Osteocyte (in vitro differentiated cells): Measurements from ENCODE around the gene KCNC3. TPM values are rescaled to one million over a fixed set of nuclear protein-coding genes. Genes with fewer than 3 reads are reported as not detected.

Source experiments
- DNase-seq: peaks from one replicate; pipeline ENCODE4 v3.0.0; 2021; ENCODE audit warnings: mixed read lengths; ENCODE audit not compliant: unreplicated experiment; ENCODE audit errors: extremely low spot score
- H3K27ac Mint-ChIP-seq: one replicate; pipeline ENCODE4 v1.8.0; 2021; ENCODE audit warnings: mild to moderate bottlenecking, mixed read lengths; ENCODE audit not compliant: unreplicated experiment
- H3K27me3 Mint-ChIP-seq: one replicate; pipeline ENCODE4 v1.8.0; 2021; ENCODE audit warnings: mixed read lengths; ENCODE audit not compliant: unreplicated experiment
- H3K36me3 Mint-ChIP-seq: one replicate; pipeline ENCODE4 v1.8.0; 2021; ENCODE audit warnings: mixed read lengths; ENCODE audit not compliant: unreplicated experiment
- H3K4me1 Mint-ChIP-seq: one replicate; pipeline ENCODE4 v1.8.0; 2021; ENCODE audit warnings: mixed read lengths; ENCODE audit not compliant: unreplicated experiment
- H3K4me3 Mint-ChIP-seq: one replicate; pipeline ENCODE4 v1.8.0; 2021; ENCODE audit warnings: mild to moderate bottlenecking, moderate library complexity, mixed read lengths; ENCODE audit not compliant: unreplicated experiment
- H3K9me3 Mint-ChIP-seq: one replicate; pipeline ENCODE4 v1.8.0; 2021; ENCODE audit warnings: mixed read lengths; ENCODE audit not compliant: unreplicated experiment
- total RNA-seq: library from RNA; stranded (reverse); gene quantifications from 2 replicates; pipeline ENCODE4 v1.2.1, GENCODE V29; 2021
- TF ChIP-seq, protein P1 (sequence below): fragments of 200-600 bp; sonication (generic); IDR thresholded peaks from 2 replicates; pipeline ENCODE4 v1.5.0; 2021; ENCODE audit warnings: antibody characterized with exemption, mild to moderate bottlenecking, moderate library complexity

The KCNC3 gene
- total RNA-seq, 1 donor from 2014 or later: 1.2 TPM

DNA sequence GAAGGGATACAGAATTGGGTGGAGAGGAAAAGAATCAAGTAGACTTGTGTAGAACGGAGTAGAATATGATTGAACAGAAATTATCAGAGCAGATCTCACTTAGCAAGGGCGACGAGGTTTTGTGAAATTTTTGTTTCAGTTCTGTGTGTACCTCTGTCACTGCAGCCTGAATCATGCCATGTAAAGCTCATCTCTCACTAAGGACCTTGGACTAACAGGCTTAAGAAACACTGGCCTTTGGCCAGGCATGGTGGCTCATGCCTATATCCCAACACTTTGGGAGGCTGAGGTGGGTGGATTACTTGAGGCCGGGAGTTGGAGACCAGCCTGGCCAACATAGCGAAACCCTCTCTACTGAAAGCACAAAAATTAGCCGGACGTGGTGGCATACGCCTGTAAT lies 63.1 kb downstream of the KCNC3 start:
- H3K9me3 Mint-ChIP-seq: no peaks in the 10 kb centered on the region
- no peak for DNase-seq
- no peaks in the 10 kb centered on the region for H3K36me3 Mint-ChIP-seq
- H3K4me3 Mint-ChIP-seq: no peak overlapping the region
- TF ChIP-seq, protein P1, sequence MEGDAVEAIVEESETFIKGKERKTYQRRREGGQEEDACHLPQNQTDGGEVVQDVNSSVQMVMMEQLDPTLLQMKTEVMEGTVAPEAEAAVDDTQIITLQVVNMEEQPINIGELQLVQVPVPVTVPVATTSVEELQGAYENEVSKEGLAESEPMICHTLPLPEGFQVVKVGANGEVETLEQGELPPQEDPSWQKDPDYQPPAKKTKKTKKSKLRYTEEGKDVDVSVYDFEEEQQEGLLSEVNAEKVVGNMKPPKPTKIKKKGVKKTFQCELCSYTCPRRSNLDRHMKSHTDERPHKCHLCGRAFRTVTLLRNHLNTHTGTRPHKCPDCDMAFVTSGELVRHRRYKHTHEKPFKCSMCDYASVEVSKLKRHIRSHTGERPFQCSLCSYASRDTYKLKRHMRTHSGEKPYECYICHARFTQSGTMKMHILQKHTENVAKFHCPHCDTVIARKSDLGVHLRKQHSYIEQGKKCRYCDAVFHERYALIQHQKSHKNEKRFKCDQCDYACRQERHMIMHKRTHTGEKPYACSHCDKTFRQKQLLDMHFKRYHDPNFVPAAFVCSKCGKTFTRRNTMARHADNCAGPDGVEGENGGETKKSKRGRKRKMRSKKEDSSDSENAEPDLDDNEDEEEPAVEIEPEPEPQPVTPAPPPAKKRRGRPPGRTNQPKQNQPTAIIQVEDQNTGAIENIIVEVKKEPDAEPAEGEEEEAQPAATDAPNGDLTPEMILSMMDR: no peak
- H3K4me1 Mint-ChIP-seq: no peaks in the 10 kb centered on the region
- H3K27me3 Mint-ChIP-seq: no peaks in the 10 kb centered on the region
- no peak overlapping the region for H3K27ac Mint-ChIP-seq

DNA sequence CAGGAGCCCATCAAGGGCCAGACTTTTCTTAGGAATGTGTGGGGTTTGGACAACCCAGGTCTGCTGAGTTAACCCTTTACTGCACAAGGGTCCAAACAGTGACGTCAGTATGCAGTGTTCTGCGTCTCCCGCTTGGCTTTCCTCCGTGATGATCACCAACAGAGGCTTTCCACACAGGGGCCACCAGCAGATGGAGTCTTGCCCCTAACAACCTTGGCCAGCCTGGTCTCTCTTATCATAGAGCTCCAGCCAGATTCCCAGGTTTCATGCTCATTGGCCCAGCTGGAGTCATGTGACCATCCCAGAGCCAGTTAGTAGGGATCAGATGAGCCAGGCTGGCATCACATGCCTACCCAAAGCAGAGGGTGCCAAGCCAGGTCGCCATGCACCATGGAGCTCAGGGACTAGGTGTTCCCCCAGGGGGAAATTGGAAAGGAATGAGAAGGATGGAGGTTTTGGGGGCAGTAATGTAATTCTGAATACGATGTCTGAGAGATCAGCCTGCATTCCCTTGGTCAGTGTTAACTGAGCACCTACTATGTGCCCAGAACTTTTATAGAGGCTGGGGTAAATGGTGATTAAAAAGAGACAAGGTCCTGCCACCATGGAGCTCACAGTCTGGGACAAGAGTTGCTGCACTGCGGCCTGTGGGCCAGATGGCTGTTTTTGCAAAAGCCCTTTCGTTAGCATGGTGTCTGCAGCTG lies 64.5 kb downstream of the KCNC3 start:
- TF ChIP-seq, protein P1: no peak
- Mint-ChIP-seq H3K27ac (no peak overlapping the region), H3K36me3 (no peaks in the 10 kb centered on the region), H3K4me3 (no peak overlapping the region), H3K9me3 (no peaks in the 10 kb centered on the region), H3K4me1 (no peaks in the 10 kb centered on the region), H3K27me3 (no peaks in the 10 kb centered on the region)
- DNase-seq: no peak

DNA sequence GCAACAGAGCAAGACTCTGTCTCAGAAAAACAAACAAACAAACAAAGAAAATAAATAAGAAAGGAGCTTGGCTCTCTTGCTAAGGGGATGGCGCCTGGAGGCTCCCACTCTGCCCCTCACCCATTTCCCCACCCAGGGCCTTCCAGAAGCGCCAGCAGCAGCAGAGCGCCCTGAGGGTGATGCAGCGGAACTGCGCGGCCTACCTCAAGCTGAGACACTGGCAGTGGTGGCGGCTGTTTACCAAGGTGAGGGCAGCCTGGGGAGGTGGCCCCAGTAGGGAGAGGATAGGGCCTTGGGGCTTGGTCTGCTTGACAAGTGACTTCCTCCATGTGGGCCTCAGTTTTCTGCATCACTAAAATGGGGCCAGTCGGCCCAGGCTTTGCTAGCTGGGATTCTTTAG lies 66.0 kb downstream of the KCNC3 start:
- Mint-ChIP-seq H3K27me3 (no peaks in the 10 kb centered on the region), H3K36me3 (no peaks in the 10 kb centered on the region), H3K4me1 (no peaks in the 10 kb centered on the region), H3K9me3 (no peaks in the 10 kb centered on the region), H3K4me3 (no peak overlapping the region), H3K27ac (no peak overlapping the region)
- TF ChIP-seq, protein P1: no peak
- no peak for DNase-seq

Other genes with a start within 250 kb of the KCNC3 start
- not detected in 2 replicates for gene IZUMO2, start 166.1 kb downstream of the KCNC3 start, total RNA-seq
- gene MYH14, start 125.8 kb downstream of the KCNC3 start, total RNA-seq: not detected in 2 replicates
- 0.16 and 1.3 TPM in 2 replicates for gene NAPSA, start 36.3 kb upstream of the KCNC3 start, total RNA-seq
- gene NR1H2, start 47.1 kb upstream of the KCNC3 start, total RNA-seq: 53.4 and 64.5 TPM in 2 replicates
- gene POLD1, start 55.0 kb upstream of the KCNC3 start, total RNA-seq: 19.6 and 22.2 TPM in 2 replicates
- not detected in 2 replicates for gene SPIB, start 89.6 kb upstream of the KCNC3 start, total RNA-seq
- gene MYBPC2, start 103.5 kb upstream of the KCNC3 start, total RNA-seq: not detected in 2 replicates
- 166 and 172 TPM in 2 replicates for gene EMC10, start 147.1 kb upstream of the KCNC3 start, total RNA-seq
- 1.8 and 2.0 TPM in 2 replicates for gene GARIN5A, start 147.5 kb upstream of the KCNC3 start, total RNA-seq
- gene JOSD2, start 181.8 kb upstream of the KCNC3 start, total RNA-seq: 43.7 and 46.9 TPM in 2 replicates
- gene ASPDH, start 184.5 kb upstream of the KCNC3 start, total RNA-seq: not detected in 2 replicates
- gene LRRC4B, start 239.1 kb upstream of the KCNC3 start, total RNA-seq: 0.11 and 0.52 TPM in 2 replicates